ENCODE measurements around the gene ACTN1. TPM values are rescaled to one million over a fixed set of nuclear protein-coding genes. Genes with fewer than 3 reads are reported as not detected.

Gene ACTN1
- total RNA-seq, 1 experiment from 2014 or later: 148 TPM

DNA sequence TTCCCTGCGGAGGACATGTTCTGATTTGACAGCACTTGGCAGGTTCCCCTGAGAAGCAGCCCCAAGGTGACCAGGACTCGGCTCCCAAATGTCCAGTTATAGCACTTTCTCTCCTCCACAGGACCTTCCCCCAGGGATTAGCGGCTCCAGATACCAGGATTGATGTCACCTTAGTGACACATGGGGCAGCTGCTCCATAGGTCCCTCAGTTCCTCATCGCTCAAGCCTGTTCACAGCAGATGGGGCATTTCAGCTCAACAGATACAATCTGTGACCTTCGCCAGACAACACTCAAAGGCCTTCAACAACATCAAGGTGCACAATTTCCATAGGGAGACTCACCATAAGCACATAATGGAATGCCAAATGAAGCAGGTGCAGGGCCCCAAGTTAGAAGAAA lies 118.3 kb downstream of the ACTN1 start:
- H3K27ac ChIP-seq (ENCODE audit: low read depth, low read length, poor library complexity, severe bottlenecking): no peak overlapping the region
- CTCF ChIA-PET: interaction anchor here (0.5 to 0.7 kb wide), 2 partner anchors 329 to 343 kb away, joined by 3 to 5 read pairs; no protein-coding TSS in a partner anchor
- H3K4me1 ChIP-seq (ENCODE audit: insufficient read depth, low read length, poor library complexity, severe bottlenecking): no peaks in the 10 kb centered on the region
- BruUV-seq (replicated peaks): no TSS peak
- POLR2A ChIA-PET (ENCODE audit: low non-redundant PET): no interaction called here
- no peaks in the 10 kb centered on the region for H3K27me3 ChIP-seq (replicated peaks; ENCODE audit: insufficient read depth, low read depth, low read length, poor library complexity)
- no peaks in the 10 kb centered on the region for H3K36me3 ChIP-seq (ENCODE audit: insufficient read depth, low read length, poor library complexity, severe bottlenecking)
- no peak overlapping the region for H3K4me3 ChIP-seq (ENCODE audit: low read depth, low read length, poor library complexity, severe bottlenecking)
- TF ChIP-seq, protein P1, sequence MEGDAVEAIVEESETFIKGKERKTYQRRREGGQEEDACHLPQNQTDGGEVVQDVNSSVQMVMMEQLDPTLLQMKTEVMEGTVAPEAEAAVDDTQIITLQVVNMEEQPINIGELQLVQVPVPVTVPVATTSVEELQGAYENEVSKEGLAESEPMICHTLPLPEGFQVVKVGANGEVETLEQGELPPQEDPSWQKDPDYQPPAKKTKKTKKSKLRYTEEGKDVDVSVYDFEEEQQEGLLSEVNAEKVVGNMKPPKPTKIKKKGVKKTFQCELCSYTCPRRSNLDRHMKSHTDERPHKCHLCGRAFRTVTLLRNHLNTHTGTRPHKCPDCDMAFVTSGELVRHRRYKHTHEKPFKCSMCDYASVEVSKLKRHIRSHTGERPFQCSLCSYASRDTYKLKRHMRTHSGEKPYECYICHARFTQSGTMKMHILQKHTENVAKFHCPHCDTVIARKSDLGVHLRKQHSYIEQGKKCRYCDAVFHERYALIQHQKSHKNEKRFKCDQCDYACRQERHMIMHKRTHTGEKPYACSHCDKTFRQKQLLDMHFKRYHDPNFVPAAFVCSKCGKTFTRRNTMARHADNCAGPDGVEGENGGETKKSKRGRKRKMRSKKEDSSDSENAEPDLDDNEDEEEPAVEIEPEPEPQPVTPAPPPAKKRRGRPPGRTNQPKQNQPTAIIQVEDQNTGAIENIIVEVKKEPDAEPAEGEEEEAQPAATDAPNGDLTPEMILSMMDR (conservative IDR thresholded peaks at IDR 0.05; ENCODE audit: low read depth, low read length): no peak
- TF ChIP-seq EZH2 (IDR thresholded peaks at IDR 0.05; ENCODE audit: borderline replicate concordance, low read depth, low read length, poor library complexity, severe bottlenecking): no peak
- H3K9me3 ChIP-seq (ENCODE audit: low read depth, low read length, poor library complexity, severe bottlenecking): peaks cover 8% of the 10 kb centered on the region
- intact Hi-C loops (cut with micrococcal nuclease; ENCODE audit: unreplicated experiment): no loop called here
- DNase-seq (ENCODE audit: low spot score): no peak

DNA sequence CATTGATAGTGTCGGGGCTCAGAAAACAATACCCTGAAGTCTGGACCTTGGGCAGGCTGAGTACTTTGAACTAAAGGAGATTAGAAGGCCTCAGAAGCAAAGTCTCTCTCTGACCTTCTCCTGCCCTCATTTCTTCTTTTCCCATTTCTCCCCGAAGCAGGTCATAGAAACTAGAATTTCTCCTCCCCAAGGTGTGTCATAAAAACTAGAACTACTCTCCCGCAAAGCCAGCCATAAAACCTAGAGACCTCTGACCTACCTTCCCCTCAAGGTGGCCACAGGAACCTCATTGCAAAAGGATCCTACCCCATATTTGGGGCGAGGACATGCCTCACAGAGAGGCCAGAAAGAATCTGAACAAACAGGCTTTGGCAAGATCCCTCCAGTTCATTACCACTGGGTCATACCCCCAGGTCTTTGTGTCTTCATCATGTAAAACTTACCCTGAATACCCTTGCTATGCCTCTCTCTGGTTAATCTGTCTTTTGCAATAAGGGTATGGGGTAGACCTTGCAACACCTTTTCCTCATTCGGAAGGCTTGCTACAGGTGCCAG lies 121.5 kb downstream of the ACTN1 start:
- ChIA-PET POLR2A (ENCODE audit: low non-redundant PET) (no interaction called here), CTCF (no interaction called here)
- no peaks in the 10 kb centered on the region for H3K36me3 ChIP-seq (ENCODE audit: insufficient read depth, low read length, poor library complexity, severe bottlenecking)
- no peaks in the 10 kb centered on the region for H3K9me3 ChIP-seq (ENCODE audit: low read depth, low read length, poor library complexity, severe bottlenecking)
- BruUV-seq (replicated peaks): no TSS peak
- no peak for DNase-seq (ENCODE audit: low spot score)
- H3K4me1 ChIP-seq (ENCODE audit: insufficient read depth, low read length, poor library complexity, severe bottlenecking): no peaks in the 10 kb centered on the region
- TF ChIP-seq EZH2 (IDR thresholded peaks at IDR 0.05; ENCODE audit: borderline replicate concordance, low read depth, low read length, poor library complexity, severe bottlenecking): no peak
- TF ChIP-seq, protein P1 (conservative IDR thresholded peaks at IDR 0.05; ENCODE audit: low read depth, low read length): no peak
- intact Hi-C loops (cut with micrococcal nuclease; ENCODE audit: unreplicated experiment): no loop called here
- no peaks in the 10 kb centered on the region for H3K27me3 ChIP-seq (replicated peaks; ENCODE audit: insufficient read depth, low read depth, low read length, poor library complexity)
- H3K27ac ChIP-seq (ENCODE audit: low read depth, low read length, poor library complexity, severe bottlenecking): no peak overlapping the region
- no peak overlapping the region for H3K4me3 ChIP-seq (ENCODE audit: low read depth, low read length, poor library complexity, severe bottlenecking)

DNA sequence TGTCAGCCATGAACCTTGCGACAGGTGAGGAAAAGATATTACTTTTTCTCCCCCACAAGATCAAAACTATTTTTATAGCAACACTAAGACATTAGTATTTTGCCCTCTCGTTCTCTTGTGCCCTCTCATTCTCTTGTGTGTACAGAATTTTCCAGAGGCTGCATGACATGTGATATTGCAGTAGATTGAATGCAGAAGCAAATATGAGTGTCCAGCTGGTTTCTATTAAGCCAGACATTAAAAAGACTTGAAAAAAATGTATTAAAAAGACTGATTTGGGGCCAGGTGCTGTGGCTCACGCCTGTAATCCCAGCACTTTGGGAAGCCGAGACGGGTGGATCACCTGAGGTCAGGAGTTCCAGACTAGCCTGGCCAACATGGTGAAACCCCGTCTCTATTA lies 122.5 kb downstream of the ACTN1 start:
- Histone ChIP-seq H3K4me3 (ENCODE audit: low read depth, low read length, poor library complexity, severe bottlenecking) (no peak overlapping the region), H3K27me3 (replicated peaks; ENCODE audit: insufficient read depth, low read depth, low read length, poor library complexity) (no peaks in the 10 kb centered on the region), H3K4me1 (ENCODE audit: insufficient read depth, low read length, poor library complexity, severe bottlenecking) (no peaks in the 10 kb centered on the region), H3K27ac (ENCODE audit: low read depth, low read length, poor library complexity, severe bottlenecking) (no peak overlapping the region), H3K36me3 (ENCODE audit: insufficient read depth, low read length, poor library complexity, severe bottlenecking) (no peaks in the 10 kb centered on the region), H3K9me3 (ENCODE audit: low read depth, low read length, poor library complexity, severe bottlenecking) (no peaks in the 10 kb centered on the region)
- DNase-seq (ENCODE audit: low spot score): no peak
- CTCF ChIA-PET: no interaction called here
- BruUV-seq (replicated peaks): no TSS peak
- intact Hi-C loops (cut with micrococcal nuclease; ENCODE audit: unreplicated experiment): no loop called here
- TF ChIP-seq, protein P1 (conservative IDR thresholded peaks at IDR 0.05; ENCODE audit: low read depth, low read length): no peak
- no peak for TF ChIP-seq EZH2 (IDR thresholded peaks at IDR 0.05; ENCODE audit: borderline replicate concordance, low read depth, low read length, poor library complexity, severe bottlenecking)
- POLR2A ChIA-PET (ENCODE audit: low non-redundant PET): no interaction called here
